Kidney capillary endothelial cell (primary cell): ENCODE results near the gene RALGAPA2.

ENCODE experiments used
- DNase-seq: peaks from one replicate; pipeline ENCODE4 v3.0.0-alpha.2; 2018; ENCODE audit warnings: low spot score

Gene RALGAPA2

GRCh38 chr20:20497242-20497978 lies 215.0 kb downstream of the RALGAPA2 start:
- DNase-seq, result no peak

GRCh38 chr20:20495729-20496503 lies 216.5 kb downstream of the RALGAPA2 start:
- no peak for DNase-seq

GRCh38 chr20:20493701-20494100 lies 218.7 kb downstream of the RALGAPA2 start:
- DNase-seq, result no peak

- no peak for DNase-seq
Measured at GRCh38 chr20:20492521-20493332, 219.7 kb downstream of the RALGAPA2 start.

GRCh38 chr20:20491784-20492264 lies 220.6 kb downstream of the RALGAPA2 start:
- no peak for DNase-seq

GRCh38 chr20:20491110-20491783 lies 221.2 kb downstream of the RALGAPA2 start:
- no peak for DNase-seq

- DNase-seq, result no peak
Measured at GRCh38 chr20:20490673-20491072, 221.8 kb downstream of the RALGAPA2 start.

GRCh38 chr20:20489648-20490341 lies 222.6 kb downstream of the RALGAPA2 start:
- DNase-seq, result no peak

- DNase-seq, result no peak
Measured at GRCh38 chr20:20489054-20489453, 223.4 kb downstream of the RALGAPA2 start.

- DNase-seq, result no peak
Measured at GRCh38 chr20:20488388-20488787, 224.1 kb downstream of the RALGAPA2 start.

GRCh38 chr20:20487811-20488210 lies 224.6 kb downstream of the RALGAPA2 start:
- no peak for DNase-seq

- no peak for DNase-seq
Measured at GRCh38 chr20:20483328-20483727, 229.1 kb downstream of the RALGAPA2 start.

- no peak for DNase-seq
Measured at GRCh38 chr20:20482453-20482852, 230.0 kb downstream of the RALGAPA2 start.

- DNase-seq, result no peak
Measured at GRCh38 chr20:20480689-20481088, 231.8 kb downstream of the RALGAPA2 start.

GRCh38 chr20:20480126-20480525 lies 232.3 kb downstream of the RALGAPA2 start:
- no peak for DNase-seq

GRCh38 chr20:20477444-20478041 lies 234.9 kb downstream of the RALGAPA2 start:
- DNase-seq, result no peak

- DNase-seq, result no peak
Measured at GRCh38 chr20:20476504-20476903, 235.9 kb downstream of the RALGAPA2 start.

- no peak for DNase-seq
Measured at GRCh38 chr20:20473657-20474056, 238.8 kb downstream of the RALGAPA2 start.

- no peak for DNase-seq
Measured at GRCh38 chr20:20472684-20473274, 239.7 kb downstream of the RALGAPA2 start.

GRCh38 chr20:20466341-20466879 lies 246.0 kb downstream of the RALGAPA2 start:
- no peak for DNase-seq
